Measurements from ENCODE around the gene TMEM200C.
"Not testable (repeated sequence)": the region's sequence is repeated elsewhere in the genome, so short reads cannot be mapped to it uniquely, and the experiment has no call there.

Gene TMEM200C

GRCh38 chr18:5891854-5892215, 3.5 kb downstream of the TMEM200C start:
- no peak for DNase-seq

GRCh38 chr18:5891184-5891853, 4.0 kb downstream of the TMEM200C start:
- DNase-seq, result no peak

DNA sequence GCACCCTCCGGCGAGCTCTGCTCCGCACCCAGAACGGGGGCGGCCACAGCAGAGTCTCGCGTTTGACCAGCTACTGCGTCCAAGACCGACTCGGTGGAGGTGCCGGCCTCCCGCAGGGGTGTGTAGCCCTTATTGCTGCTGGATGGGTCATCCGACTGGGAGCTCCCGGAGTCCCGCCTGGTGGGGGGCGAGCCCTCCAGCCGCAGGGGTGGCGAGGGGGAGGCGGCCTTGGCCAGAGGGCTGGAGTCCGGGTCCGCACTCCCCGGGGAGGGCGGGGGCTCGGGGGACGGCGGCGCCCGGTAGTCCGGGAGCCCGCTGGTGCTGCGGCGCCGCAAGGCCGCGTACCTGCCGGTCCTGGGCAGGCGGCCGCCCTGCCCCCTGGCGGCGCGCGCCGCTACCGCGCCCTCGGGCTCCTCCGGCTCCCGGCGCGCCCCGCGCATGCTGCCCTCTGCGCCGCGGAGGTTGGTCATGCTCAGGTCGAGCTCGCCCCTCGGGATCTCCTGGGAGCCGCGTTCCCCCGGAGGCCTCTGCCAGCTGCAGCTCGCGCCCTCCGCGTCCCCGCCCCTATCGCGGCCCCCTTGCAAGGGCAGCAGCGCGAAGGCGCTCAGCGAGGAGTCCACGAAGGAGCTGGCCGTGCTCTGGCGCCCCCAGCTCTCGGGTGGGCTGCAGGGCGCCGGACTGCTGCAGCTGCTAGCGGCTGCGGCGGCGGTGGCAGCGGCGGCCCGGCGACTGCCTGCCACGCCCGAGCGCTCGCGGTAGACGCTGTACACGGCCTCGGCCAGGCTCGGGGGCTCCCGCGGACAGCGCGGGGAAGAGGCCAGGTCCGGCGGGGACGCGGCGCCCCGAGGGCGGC, 4.8 kb downstream of the TMEM200C start:
- no peak for DNase-seq

DNA sequence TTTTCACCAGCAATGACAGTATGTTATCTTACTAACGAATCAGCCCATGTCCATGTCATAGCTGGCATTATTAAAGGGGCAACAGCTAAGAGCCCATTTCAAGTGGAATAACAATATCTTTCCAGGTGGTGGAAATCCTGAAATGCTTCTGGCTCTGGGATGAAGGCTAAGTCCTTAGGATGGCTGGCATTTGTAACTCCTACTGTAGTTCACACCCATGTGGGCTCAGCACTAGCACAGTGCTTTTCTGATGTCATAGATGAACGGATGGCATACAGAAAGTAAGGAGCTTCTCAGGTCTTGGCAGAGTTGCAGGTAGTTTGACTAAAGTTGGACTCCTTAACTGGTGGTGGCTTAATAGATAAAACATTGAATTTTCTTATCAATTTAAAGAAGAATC, 10.0 kb downstream of the TMEM200C start:
- no peak for DNase-seq

DNA sequence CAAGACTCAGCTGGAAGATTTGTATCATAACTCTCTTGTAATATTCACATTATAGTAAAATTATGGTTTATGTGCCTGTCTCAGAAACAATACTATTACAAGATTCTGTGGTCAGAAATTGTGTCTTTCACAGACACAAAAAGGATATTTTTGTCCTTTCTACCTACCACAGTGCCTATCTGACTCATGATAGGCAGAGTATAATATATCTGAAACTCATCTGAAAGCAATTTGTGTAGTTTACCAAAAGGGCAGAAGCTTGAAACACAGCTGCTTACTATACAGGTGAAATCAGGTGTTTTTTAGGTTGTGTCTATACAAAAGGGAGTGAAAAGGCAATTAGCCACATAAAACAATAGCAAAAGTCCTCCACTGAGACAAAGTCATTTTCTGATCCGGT, 10.9 kb downstream of the TMEM200C start:
- no peak for DNase-seq

DNA sequence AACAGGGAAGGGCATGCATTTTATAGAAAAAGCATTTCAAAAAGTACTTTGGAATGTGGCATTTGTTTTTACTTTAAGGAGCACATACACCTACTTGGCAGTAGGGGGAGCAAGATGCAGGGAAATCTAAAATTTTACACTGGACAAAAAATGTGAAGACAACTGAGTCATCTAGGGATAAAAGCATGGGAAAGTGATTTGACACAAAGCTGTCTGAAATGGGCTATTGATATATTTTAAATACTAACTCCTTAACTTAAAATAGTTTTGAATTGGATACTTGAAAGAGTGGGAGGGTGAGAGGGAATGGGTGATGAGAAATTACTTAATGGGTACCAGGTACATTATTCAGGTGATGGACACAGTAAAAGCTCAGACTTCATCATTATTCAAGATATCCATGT, 15.8 kb downstream of the TMEM200C start:
- DNase-seq, result no peak

DNA sequence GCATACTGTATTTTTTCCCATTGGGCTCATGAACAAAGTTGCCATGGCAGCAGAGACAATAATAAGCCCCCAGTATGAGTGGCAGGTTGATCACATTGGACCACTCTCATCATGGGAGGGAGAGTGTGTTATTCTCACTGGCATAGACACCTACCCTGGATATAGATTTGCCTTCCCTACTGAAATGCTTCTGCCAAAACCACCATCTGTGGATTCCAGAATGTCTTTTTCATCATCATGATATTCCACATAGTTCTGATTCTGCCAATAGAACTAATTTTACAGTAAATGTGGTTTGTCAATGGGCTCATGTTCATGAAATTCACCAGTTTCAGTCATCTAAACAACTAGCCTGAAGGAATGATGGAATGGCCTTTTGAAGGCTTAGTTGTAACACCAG, 18.4 kb downstream of the TMEM200C start:
- DNase-seq, result no peak

DNA sequence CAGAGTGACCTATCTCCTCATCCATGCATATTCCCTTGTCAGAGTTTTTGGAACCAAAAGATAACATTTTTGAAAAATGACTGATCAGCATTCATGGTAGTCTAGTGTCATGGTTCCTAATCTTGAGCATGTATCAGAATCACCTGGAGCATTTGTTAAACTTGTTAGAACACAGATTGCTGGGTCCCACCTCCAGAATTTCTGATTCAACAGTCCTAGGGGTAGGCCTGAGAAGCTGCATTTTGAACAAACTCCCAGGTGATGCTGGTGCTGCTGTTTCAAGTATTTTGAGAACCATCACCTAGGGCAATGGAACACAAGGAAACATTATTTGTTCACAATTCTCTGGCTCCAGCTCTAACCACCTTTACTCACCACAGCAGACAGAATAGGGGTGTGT, 21.0 kb downstream of the TMEM200C start:
- DNase-seq, result no peak

GRCh38 chr18:5872886-5873285, 22.4 kb downstream of the TMEM200C start:
- DNase-seq, result no peak

DNA sequence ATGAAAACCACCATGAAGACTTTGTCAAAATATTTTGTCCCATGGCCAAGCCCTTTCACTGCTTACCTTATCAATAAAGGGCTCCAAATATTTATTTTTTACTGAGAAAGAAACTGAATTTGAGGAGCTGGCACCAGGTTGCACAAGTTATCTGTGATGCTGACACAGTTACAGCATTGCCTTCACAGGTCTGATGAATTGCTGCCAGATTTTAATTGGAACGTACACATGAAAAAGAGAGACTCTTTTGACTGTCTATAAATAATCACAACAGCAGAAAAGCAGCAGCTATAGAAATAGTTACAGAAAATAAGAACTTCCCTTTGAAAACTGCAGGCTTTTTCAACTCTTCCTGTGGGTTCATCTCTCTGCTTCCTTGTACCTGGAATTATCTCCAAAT, 23.9 kb downstream of the TMEM200C start:
- no peak for DNase-seq

DNA sequence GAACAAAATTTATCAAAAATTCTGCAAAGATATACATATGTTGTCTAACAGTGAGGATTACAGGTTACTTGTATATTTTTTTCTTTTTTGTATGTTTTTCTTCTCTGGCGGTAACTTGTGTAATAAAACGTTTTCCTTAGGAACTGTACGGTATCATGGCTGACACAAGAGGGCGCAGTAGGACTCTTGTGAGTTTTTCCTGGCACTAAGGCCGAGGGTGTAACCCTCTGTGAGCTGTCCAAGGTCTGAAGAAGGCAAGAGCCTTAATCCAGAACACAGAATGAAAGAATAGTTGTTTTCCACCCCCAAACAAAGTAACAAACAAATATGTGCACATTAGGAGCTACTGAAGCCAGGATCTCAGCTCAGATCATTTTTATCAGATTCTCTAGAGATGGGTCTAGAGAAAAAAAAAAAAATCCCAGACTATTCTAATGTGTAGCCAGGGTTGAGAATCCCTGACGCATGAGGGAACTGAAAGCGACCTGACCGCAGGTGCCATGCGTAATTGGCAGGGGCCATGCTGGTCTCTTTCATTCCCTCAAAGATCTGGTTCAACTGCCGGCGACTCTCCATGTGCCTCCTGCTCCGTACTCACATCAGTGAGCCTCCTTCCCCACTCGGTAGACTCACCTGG, 27.0 kb downstream of the TMEM200C start:
- DNase-seq, result peak; percentile 13 to 64

GRCh38 chr18:5865521-5865920, 29.8 kb downstream of the TMEM200C start:
- no peak for DNase-seq

DNA sequence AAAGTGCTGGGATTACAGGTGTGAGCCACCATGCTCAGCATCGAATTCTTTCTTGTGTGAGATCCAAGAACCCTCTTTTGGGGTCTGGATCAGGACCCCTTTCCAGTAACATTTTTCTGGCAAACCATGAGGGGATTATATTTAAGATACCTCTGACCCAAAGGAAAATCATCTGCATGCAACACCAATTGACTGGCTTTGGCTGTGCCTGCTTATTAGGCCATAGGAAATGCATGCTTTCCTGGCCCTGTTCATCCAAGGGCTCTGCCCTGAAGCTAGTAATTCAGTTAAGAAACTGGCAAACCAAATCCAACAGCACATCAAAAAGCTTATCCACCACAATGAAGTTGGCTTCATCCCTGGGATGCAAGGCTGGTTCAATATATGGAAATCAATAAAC, 33.2 kb downstream of the TMEM200C start:
- DNase-seq, result not testable (repeated sequence)

DNA sequence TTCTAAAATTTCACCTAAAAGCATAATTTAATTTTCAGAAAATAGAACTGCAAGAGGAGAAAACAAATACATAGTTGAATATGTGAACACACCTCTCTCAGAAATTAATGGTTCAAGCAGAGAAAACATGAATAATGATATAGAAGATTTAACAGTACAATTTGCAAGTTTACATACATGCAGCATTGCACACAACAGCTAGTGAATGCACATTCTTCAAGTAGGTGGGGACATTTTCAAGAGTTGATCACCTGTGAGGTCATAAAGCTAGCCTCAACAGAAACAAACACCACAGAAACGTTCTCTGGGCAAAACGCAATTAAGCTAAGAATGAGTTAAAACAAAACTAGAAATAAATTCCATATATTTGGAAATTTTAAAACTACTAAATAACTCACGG, 38.1 kb downstream of the TMEM200C start:
- no peak for DNase-seq

DNA sequence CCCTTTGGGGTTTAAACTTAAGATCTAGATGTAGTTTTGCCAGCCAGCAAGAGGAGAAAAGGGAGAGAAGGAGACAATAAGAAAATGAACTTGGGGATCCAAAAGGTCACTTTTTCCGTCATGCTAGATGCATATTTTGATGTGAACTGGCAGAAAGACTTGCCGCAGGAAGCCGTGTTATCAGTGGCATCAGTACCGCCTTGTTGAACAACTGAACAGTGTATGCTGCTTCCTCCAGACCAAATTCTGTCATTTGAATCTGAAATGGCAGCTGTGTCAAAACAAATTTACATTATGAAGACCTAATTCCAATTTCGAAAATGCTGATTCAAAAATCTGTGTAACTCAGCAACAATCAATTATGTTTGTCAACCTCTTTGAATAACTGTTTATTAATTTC, 42.1 kb downstream of the TMEM200C start:
- no peak for DNase-seq

- no peak for DNase-seq
Measured at GRCh38 chr18:5851998-5852397, 43.3 kb downstream of the TMEM200C start.

DNA sequence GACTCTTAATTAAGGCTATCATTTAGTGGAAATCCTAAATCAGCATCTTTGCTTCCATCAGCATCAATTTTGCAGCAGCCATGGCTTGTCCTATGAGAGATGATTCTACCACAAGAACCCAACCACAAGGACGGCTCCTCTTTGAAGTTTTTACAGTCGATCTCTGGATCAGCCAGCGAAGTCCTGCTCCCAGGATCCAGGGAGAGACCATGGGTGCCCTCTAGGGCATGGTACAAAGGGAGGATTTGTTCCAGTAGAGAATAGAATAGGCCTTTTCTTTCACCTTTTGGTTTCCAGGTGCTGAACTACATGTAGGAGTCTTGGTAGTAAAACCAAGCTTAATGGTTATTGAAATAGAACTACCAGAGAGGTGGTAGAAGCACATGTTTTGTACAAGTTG, 52.7 kb downstream of the TMEM200C start:
- no peak for DNase-seq

DNA sequence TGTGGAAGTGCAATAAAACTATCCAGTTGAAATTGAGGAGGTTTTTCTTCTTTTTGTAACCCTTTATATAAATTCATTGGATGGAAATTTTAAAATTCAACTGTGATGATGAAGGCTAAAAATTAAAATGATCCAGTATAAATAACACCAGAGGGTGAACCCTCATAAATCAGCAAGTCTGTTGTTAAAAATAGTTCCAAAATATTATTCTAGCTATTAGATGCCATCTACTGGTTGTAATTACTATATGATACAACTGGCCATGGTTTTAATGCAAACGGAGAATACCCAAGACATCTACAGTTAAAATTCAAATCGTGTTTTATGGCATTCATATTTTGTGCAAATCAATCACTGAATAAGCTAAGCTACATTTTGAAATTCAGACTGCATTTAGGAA, 53.8 kb downstream of the TMEM200C start:
- no peak for DNase-seq

GRCh38 chr18:5840547-5840946, 54.8 kb downstream of the TMEM200C start:
- no peak for DNase-seq

- DNase-seq, result no peak
Measured at GRCh38 chr18:5840025-5840424, 55.3 kb downstream of the TMEM200C start.

DNA sequence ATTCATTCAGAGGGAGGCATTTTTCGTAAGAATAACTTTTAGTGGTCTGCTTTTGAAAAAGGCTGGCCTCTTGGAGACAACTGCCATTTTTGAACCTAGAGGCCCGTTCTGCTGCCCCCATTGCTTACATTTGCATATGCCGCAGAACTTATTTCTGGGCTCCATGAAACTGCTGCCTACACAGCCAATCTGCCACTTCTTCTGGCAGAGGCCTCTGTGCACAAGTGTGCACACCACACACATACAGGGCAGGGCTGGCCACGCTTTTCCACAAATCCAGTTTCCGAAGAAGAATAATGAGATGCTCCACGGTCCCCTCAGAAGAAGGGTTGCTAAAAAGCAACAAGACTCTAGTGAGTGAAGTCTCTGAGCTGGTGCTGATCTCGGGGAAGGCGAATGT, 56.2 kb downstream of the TMEM200C start:
- DNase-seq, result no peak
